WTC11 (cell line): Measurements from ENCODE around the gene ZNRF3. TPM values are rescaled to one million over a fixed set of nuclear protein-coding genes. Genes with fewer than 3 reads are reported as not detected.
A peak's percentile ranks its signal among the peaks of the same experiment; 100 is the strongest.

Experiments used
- ATAC-seq: fragments of 200-7000 bp; cut with Tn5 transposase; 2 replicates; pipeline ENCODE4 v1.10.0; 2021; ENCODE audit warnings: mild to moderate bottlenecking, moderate library complexity
- CTCF ChIA-PET: fragments of 300-600 bp; sonication (Branson Sonifier 250); formaldehyde crosslinking; loops from one replicate; lab custom pipeline; 2021; ENCODE audit warnings: antibody characterized with exemption; lab: Charles Lee
- POLR2A ChIA-PET: fragments of 350-600 bp; sonication (Branson Sonifier 250); formaldehyde crosslinking; loops from one replicate; lab custom pipeline; 2021; ENCODE audit warnings: antibody characterized with exemption; lab: Charles Lee
- DNase-seq: peaks from one replicate; pipeline ENCODE4 v3.0.0; 2021; ENCODE audit warnings: low spot score
- H3K27ac Mint-ChIP-seq: 2 replicates; pipeline ENCODE4 v1.8.0; 2021; ENCODE audit warnings: mixed read lengths
- H3K27me3 Mint-ChIP-seq: 2 replicates; pipeline ENCODE4 v1.8.0; 2021; ENCODE audit warnings: low read depth, mild to moderate bottlenecking, moderate library complexity, mixed read lengths
- H3K36me3 Mint-ChIP-seq: 2 replicates; pipeline ENCODE4 v1.8.0; 2021; ENCODE audit warnings: mixed read lengths
- H3K4me1 Mint-ChIP-seq: 2 replicates; pipeline ENCODE4 v1.8.0; 2022; ENCODE audit warnings: mixed read lengths
- H3K4me3 Mint-ChIP-seq: 2 replicates; pipeline ENCODE4 v1.8.0; 2021; ENCODE audit warnings: mild to moderate bottlenecking, moderate library complexity, mixed read lengths
- H3K9me3 Mint-ChIP-seq: 2 replicates; pipeline ENCODE4 v1.8.0; 2021; ENCODE audit warnings: mixed read lengths
- FOXP1 ChIP-seq: sonication (generic); formaldehyde crosslinking; IDR thresholded peaks from 2 replicates; pipeline ENCODE4 v1.8.0; 2022; ENCODE audit warnings: missing genetic modification reagents, mild to moderate bottlenecking, moderate library complexity, borderline replicate concordance
- GABPB1 ChIP-seq: sonication (generic); formaldehyde crosslinking; IDR thresholded peaks from 2 replicates; pipeline ENCODE4 v1.8.1; 2023; ENCODE audit warnings: mild to moderate bottlenecking, missing genetic modification reagents
- GRHL2 ChIP-seq: fragments of 250-450 bp; sonication (Bioruptor Pico); IDR thresholded peaks from 2 replicates; pipeline ENCODE4 v1.8.0; 2022; ENCODE audit warnings: mild to moderate bottlenecking, moderate library complexity; ENCODE audit not compliant: insufficient replicate concordance, severe bottlenecking
- JUN ChIP-seq: sonication (generic); formaldehyde crosslinking; IDR thresholded peaks from 2 replicates; pipeline ENCODE4 v1.8.0; 2023; ENCODE audit warnings: mild to moderate bottlenecking, missing genetic modification reagents
- MAX ChIP-seq: sonication (generic); formaldehyde crosslinking; IDR thresholded peaks from 2 replicates; pipeline ENCODE4 v1.8.0; 2022; ENCODE audit warnings: mild to moderate bottlenecking, missing genetic modification reagents
- MLX ChIP-seq: sonication (generic); formaldehyde crosslinking; IDR thresholded peaks from 2 replicates; pipeline ENCODE4 v1.8.1; 2023; ENCODE audit warnings: mild to moderate bottlenecking, missing genetic modification reagents, moderate library complexity
- PREB ChIP-seq: sonication (generic); formaldehyde crosslinking; IDR thresholded peaks from 2 replicates; pipeline ENCODE4 v1.8.1; 2022; ENCODE audit warnings: mild to moderate bottlenecking, missing genetic modification reagents, moderate library complexity, borderline replicate concordance
- RELA ChIP-seq: sonication (generic); formaldehyde crosslinking; IDR thresholded peaks from 2 replicates; pipeline ENCODE4 v1.8.1; 2022; ENCODE audit warnings: missing genetic modification reagents, mild to moderate bottlenecking, borderline replicate concordance
- SOX15 ChIP-seq: fragments of 250-450 bp; sonication (Bioruptor Pico); IDR thresholded peaks from 2 replicates; pipeline ENCODE4 v1.9.0; 2021; ENCODE audit warnings: mild to moderate bottlenecking
- ZNF281 ChIP-seq: sonication (generic); formaldehyde crosslinking; IDR thresholded peaks from 2 replicates; pipeline ENCODE4 v1.8.0; 2023; ENCODE audit warnings: mild to moderate bottlenecking, missing genetic modification reagents
- ZNF512 ChIP-seq: sonication (generic); formaldehyde crosslinking; IDR thresholded peaks from 2 replicates; pipeline ENCODE4 v1.8.1; 2022; ENCODE audit warnings: missing genetic modification reagents, borderline replicate concordance
- total RNA-seq: library from RNA; stranded (reverse); gene quantifications from 3 replicates; pipeline ENCODE4 v1.2.3, GENCODE V29; 2021
- TF ChIP-seq, protein P1 (sequence below): fragments of 200-600 bp; IDR thresholded peaks from 2 replicates; pipeline ENCODE4 v1.8.0; 2022; ENCODE audit warnings: antibody characterized with exemption
- TF ChIP-seq, protein P2 (sequence below): fragments of 250-450 bp; sonication (Bioruptor Pico); IDR thresholded peaks from 2 replicates; pipeline ENCODE4 v1.9.0; 2021; ENCODE audit warnings: mild to moderate bottlenecking, borderline replicate concordance
- TF ChIP-seq, protein P3 (sequence below): sonication (generic); formaldehyde crosslinking; IDR thresholded peaks from 2 replicates; pipeline ENCODE4 v1.8.1; 2022; ENCODE audit warnings: low read depth, missing genetic modification reagents, borderline replicate concordance

The ZNRF3 gene
- total RNA-seq, 1 experiment from 2014 or later = 25.4 TPM

- Mint-ChIP-seq H3K9me3 (no peaks in the 10 kb centered on the region), H3K4me1 (peaks cover 3% of the 10 kb centered on the region; the same call in 1 of the 2 replicates), H3K27me3 (no peaks in the 10 kb centered on the region), H3K4me3 (no peak overlapping the region), H3K27ac (peak overlapping the region; percentile 72), H3K36me3 (peaks cover 13% of the 10 kb centered on the region)
- ChIA-PET POLR2A (interaction anchor here (1.0 to 1.4 kb wide), 5 partner anchors 17 to 185 kb away, joined by 3 to 12 read pairs (median 4); partner anchors contain the start of gene ZNRF3), CTCF (interaction anchor here (0.5 to 5.1 kb wide), 66 partner anchors 9 to 601 kb away, joined by 3 to 60 read pairs (median 6); partner anchors contain the start of genes C22orf31, KREMEN1, XBP1 and ZNRF3)
- no peak for TF ChIP-seq PREB (CRISPR knock-in tag)
- TF ChIP-seq, protein P1, sequence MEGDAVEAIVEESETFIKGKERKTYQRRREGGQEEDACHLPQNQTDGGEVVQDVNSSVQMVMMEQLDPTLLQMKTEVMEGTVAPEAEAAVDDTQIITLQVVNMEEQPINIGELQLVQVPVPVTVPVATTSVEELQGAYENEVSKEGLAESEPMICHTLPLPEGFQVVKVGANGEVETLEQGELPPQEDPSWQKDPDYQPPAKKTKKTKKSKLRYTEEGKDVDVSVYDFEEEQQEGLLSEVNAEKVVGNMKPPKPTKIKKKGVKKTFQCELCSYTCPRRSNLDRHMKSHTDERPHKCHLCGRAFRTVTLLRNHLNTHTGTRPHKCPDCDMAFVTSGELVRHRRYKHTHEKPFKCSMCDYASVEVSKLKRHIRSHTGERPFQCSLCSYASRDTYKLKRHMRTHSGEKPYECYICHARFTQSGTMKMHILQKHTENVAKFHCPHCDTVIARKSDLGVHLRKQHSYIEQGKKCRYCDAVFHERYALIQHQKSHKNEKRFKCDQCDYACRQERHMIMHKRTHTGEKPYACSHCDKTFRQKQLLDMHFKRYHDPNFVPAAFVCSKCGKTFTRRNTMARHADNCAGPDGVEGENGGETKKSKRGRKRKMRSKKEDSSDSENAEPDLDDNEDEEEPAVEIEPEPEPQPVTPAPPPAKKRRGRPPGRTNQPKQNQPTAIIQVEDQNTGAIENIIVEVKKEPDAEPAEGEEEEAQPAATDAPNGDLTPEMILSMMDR = peak; percentile 90
- ATAC-seq (peak; percentile 81), DNase-seq (peak; percentile 68)
Observed at GRCh38 chr22:29040385-29041275, 157.3 kb downstream of the ZNRF3 start.

DNA sequence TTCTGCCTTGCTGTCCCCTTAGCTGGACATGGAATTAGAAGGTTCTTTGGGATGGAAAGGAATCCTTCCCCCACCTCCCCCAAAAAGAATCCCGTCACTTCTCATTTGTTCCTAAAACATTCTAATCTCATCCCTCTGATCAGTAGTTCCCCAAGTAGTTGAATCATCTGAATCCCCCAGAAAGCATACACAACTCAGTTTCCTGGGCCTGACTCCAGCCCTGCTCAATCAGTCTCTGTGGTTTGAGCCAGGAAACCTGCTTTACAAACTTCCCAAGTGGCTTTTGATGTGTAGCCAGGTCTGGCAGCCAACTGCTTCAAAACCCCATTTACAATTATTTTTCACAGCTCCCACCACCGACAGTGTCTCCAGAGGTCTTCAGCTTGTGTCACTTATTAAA is 158.0 kb downstream of the ZNRF3 start:
- ChIA-PET CTCF (interaction anchor here (1.0 to 5.1 kb wide), 20 partner anchors 10 to 236 kb away, joined by 3 to 60 read pairs (median 10); partner anchors contain the start of genes C22orf31 and ZNRF3), POLR2A (interaction anchor here (1.0 kb wide), 1 partner anchor 105 kb away, joined by 3 read pairs; no protein-coding TSS in a partner anchor)
- Mint-ChIP-seq H3K36me3 (peaks cover 19% of the 10 kb centered on the region), H3K4me3 (no peak overlapping the region), H3K4me1 (peaks cover 3% of the 10 kb centered on the region; the same call in 1 of the 2 replicates), H3K27me3 (no peaks in the 10 kb centered on the region), H3K27ac (peak overlapping the region; percentile 73; the same call in 1 of the 2 replicates), H3K9me3 (no peaks in the 10 kb centered on the region)
- DNase-seq (no peak), ATAC-seq (no peak)
- TF ChIP-seq GRHL2 (CRISPR knock-in tag) (no peak), JUN (CRISPR knock-in tag) (no peak), ZNF512 (CRISPR knock-in tag) (no peak), MAX (CRISPR knock-in tag) (no peak), GABPB1 (CRISPR knock-in tag) (no peak), ZNF281 (CRISPR knock-in tag) (no peak), MLX (CRISPR knock-in tag) (no peak), FOXP1 (no peak), SOX15 (CRISPR knock-in tag) (no peak), RELA (CRISPR knock-in tag) (no peak)
- TF ChIP-seq, protein P2, sequence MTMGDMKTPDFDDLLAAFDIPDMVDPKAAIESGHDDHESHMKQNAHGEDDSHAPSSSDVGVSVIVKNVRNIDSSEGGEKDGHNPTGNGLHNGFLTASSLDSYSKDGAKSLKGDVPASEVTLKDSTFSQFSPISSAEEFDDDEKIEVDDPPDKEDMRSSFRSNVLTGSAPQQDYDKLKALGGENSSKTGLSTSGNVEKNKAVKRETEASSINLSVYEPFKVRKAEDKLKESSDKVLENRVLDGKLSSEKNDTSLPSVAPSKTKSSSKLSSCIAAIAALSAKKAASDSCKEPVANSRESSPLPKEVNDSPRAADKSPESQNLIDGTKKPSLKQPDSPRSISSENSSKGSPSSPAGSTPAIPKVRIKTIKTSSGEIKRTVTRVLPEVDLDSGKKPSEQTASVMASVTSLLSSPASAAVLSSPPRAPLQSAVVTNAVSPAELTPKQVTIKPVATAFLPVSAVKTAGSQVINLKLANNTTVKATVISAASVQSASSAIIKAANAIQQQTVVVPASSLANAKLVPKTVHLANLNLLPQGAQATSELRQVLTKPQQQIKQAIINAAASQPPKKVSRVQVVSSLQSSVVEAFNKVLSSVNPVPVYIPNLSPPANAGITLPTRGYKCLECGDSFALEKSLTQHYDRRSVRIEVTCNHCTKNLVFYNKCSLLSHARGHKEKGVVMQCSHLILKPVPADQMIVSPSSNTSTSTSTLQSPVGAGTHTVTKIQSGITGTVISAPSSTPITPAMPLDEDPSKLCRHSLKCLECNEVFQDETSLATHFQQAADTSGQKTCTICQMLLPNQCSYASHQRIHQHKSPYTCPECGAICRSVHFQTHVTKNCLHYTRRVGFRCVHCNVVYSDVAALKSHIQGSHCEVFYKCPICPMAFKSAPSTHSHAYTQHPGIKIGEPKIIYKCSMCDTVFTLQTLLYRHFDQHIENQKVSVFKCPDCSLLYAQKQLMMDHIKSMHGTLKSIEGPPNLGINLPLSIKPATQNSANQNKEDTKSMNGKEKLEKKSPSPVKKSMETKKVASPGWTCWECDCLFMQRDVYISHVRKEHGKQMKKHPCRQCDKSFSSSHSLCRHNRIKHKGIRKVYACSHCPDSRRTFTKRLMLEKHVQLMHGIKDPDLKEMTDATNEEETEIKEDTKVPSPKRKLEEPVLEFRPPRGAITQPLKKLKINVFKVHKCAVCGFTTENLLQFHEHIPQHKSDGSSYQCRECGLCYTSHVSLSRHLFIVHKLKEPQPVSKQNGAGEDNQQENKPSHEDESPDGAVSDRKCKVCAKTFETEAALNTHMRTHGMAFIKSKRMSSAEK = no peak
- TF ChIP-seq, protein P3, sequence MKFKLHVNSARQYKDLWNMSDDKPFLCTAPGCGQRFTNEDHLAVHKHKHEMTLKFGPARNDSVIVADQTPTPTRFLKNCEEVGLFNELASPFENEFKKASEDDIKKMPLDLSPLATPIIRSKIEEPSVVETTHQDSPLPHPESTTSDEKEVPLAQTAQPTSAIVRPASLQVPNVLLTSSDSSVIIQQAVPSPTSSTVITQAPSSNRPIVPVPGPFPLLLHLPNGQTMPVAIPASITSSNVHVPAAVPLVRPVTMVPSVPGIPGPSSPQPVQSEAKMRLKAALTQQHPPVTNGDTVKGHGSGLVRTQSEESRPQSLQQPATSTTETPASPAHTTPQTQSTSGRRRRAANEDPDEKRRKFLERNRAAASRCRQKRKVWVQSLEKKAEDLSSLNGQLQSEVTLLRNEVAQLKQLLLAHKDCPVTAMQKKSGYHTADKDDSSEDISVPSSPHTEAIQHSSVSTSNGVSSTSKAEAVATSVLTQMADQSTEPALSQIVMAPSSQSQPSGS (CRISPR knock-in tag) = no peak
